Measurements from ENCODE around the gene NTM.

DNA sequence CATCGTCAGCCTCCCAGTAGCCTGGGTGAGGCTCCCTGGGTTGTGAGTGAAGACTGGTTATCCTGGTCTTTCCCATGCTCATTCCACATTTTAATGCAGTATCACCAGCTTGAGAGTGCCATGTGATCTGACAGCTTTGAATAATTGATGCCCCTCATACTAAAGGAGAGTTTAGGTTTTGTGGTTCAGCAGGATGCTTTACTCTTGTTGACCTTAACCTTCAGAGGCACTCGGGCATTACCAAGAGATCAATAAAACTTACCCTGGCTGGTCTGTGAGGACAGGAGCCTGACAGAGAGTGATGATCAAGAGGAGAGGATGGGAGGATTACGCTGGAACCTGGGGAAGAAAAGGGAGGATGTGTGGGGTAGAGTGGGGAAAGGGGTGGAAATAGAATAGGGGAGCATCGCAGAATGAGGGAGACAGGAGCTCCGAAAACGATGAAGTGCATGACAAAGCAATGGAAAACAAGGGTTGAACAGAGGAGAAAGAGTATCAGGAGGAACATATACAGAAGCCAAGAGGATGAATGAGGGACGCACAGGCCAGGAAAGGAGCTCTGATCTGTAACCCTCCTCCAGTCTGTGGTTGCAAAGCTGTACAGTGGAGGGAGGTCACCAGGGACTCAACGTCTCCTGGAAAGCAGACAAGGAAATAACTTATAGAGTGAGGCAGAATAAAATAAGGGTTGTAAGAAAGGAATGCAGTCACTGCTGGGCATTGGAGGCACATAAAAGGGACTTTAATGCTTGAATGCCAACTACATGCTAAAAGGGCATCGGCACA, 594.5 kb downstream of the NTM start:
- TF ChIP-seq, protein P1, sequence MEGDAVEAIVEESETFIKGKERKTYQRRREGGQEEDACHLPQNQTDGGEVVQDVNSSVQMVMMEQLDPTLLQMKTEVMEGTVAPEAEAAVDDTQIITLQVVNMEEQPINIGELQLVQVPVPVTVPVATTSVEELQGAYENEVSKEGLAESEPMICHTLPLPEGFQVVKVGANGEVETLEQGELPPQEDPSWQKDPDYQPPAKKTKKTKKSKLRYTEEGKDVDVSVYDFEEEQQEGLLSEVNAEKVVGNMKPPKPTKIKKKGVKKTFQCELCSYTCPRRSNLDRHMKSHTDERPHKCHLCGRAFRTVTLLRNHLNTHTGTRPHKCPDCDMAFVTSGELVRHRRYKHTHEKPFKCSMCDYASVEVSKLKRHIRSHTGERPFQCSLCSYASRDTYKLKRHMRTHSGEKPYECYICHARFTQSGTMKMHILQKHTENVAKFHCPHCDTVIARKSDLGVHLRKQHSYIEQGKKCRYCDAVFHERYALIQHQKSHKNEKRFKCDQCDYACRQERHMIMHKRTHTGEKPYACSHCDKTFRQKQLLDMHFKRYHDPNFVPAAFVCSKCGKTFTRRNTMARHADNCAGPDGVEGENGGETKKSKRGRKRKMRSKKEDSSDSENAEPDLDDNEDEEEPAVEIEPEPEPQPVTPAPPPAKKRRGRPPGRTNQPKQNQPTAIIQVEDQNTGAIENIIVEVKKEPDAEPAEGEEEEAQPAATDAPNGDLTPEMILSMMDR (conservative IDR thresholded peaks at IDR 0.05; ENCODE audit: low read length) = no peak
- no peak for TF ChIP-seq EZH2phosphoT487 (IDR thresholded peaks at IDR 0.05; ENCODE audit: borderline replicate concordance)

Data from Loucy (cell line).